CD4-positive, alpha-beta T cell treated with Interleukin-17A for 1 hour (primary cell): ENCODE results near the gene GNB1L.

Source experiments
- DNase-seq: peaks from one replicate; pipeline ENCODE4 v3.0.0-alpha.2; 2020

The GNB1L gene

DNA sequence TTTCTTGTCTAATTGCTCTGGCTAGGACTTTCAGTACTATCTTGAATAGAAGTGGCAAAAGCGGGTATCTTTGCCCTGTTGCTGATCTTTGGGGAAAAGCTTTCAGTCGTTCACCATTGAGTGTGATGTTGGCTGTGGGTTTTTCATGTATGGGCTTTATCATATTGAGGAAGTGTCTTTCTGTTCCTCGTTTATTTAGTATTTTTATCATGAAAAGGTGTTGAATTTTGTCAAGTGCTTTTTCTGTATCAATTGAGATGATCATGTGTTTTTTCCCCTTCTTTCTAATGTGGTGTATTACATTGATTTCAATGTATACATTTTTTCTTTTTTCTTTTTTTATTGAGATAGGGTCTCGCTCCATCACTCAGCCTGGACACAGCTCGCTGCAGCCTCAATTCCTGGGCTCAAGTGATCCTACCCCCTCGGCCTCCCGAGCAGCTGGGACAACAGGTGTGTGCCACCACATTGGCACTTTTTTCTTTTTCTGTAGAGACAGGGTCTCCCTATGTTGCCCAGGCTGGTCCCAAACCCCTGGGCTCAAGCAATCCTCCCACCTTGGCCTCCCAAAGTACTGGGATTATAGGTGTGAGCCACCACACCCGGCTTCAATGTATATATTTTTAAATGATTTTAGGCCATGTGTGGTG lies 5.3 kb upstream of the GNB1L start:
- DNase-seq = no peak

DNA sequence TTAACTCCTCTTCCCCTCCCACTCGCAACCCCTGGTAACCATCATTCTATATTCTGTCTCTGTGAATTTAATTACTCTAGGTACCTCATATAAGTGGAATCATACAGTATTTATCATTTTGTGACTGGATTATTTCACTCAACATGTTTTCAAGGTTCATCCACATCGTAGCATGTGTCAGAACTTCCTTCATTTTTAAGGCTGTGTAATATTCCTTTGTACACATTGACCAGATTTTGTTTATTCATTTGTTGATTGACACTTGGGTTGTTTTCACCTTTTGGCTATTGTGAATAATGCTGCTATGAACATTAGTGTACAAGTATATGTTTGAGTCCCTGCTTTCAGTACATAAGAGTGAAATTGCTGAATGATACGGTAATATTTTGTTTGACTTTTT lies 2.7 kb upstream of the GNB1L start:
- no peak for DNase-seq

DNA sequence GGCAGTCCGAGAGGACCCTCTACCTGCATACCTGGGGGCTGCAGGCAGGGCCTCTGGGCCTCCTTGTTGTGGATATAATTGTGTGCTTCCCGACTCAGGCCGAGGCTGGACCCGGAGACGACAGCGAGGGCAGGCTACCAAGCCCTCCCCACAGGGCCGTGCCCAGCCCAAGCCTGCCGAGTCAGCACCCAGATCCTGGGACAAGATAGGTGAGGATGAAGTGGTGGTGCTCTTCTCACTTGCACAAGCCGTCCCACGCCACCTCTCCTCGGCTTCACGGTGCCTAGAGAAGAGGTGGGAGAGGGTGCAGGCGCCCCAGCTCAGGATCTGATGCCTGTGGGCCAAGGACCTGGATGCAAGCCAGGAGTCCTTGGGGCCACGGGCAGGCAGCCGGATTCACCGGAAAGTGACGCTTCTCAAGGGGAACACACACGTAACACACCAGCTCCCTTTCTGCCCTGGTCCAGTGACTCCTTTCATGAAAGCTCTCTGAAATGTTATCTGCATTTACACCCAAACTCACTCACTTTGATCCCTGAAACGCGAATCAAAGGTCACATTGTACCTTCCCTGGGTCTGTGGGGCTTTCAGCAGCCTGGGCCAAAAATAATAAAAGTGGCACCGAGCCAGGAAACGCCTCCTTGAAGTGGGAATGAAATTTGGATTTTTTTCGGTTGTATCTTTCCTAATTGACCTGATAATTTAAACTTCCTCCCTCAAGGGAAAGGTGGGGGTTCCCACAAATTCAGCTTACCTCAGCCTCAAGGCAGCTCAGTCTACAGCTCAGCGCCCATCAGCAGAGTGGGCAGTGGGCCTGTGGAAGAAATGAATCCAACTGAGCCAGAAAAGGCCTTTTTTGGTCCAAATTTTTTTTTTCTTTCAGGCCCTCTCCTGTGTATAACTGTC lies 1.1 kb upstream of the GNB1L start:
- peak; percentile 53 for DNase-seq

DNA sequence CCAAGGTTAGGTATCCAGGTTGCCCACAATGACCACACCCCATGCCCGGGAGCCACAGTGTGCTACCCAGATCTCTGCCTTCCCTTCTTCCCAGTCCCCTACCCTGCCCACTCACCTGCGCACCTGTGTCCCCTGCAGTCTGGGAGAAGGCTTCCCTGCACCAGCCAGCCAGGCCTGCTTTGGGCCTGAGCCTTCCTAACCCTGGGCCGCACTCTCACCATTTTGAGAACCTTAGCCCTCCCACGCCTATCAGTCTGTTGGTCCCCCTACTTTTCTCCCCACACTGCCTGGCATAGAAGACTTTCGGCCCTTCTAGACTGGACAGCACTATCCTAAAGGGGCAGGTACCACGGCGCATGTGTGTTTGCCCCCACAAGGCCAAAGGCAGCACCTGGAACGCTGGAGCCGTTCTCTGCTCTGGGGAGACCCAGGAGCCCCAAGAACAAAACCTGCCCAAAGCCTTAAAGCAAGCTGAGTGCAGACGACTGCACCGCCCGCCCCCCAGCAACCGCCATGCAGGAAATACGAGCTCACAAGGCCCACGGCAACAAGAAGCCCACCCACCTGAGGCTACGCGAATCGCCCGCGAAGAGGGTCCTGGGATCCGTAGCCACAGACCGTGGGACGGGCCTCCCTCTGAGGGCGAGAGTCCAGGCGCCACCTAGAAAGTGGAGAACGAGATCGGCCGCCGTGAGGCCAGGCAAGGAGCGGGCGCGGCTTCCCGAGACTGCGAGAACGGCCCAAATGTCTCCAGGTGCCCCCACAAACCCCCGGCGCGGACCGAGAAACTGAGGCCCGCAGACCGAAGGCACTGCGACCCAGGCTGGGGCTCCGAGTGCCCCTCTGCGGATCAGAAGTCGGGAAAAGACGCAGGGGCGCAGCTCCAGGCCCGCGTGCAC lies 546 bp downstream of the GNB1L start:
- peak; percentile 18 for DNase-seq

DNA sequence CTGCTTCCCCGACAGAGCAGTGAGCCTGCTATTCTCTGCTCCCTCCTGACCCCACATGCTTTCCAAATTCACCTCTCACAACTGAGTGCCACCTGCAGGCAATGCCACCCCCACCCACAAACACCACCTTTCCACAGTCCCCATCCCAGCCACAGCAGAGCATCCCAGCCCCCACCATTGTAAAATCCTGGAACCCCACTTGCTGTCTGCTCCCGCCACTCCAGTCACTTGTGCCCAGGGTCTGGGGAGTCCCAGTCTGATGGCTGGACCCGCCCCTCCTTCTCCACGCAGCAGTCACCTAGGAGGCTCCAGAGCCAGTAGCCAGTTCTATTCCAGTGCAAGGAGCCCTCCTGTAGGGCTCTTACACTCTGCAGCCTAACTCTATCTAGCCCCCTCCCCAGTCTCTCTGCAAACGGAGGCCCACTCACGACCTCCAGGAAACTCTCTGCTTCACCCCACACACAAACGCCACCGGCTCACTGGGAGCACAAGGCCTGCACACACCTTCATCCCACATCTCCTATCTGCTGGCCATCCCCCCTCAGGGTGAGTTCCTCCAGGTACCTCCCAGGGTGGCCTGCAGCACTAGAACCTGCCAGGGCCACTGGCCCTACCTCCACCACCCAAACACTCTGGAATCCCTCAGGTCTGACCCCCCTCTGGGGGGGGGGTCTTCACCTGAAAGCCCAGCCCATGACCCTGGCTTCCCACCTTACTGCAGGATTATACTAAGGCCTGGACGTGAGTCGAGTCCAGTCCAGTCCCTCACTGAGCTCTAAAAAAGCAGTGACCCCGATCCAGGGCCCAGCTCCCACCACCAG lies 1.4 kb downstream of the GNB1L start:
- no peak for DNase-seq

DNA sequence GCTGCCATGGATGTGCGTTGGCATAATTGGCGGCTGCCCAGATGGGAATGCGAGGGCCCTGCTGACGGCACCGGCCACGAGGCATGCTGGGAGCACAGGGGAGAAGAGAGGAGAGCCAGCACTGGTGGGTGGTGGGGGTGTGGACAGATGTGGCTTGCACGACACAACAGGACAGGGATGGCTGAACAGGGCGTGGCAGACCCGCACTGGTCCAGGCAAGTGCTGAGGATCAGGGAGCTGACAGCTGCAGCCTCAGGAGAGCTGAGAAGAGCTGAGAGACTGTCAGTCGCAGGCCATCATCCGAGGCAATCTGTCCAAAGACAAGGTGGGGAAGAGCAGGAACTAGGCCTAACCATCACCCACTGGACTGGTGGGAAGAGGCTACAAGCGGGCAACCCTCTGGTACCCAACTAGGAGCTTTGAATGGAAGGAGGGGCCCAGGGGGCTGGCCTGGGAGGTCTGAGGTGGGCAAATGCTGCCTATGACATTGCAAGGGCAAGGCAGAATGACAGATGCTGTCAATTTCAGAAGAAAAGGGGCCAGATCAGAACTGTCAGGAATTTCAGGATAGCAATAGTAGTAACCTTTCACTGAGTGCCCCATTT lies 2.4 kb downstream of the GNB1L start:
- DNase-seq = no peak

DNA sequence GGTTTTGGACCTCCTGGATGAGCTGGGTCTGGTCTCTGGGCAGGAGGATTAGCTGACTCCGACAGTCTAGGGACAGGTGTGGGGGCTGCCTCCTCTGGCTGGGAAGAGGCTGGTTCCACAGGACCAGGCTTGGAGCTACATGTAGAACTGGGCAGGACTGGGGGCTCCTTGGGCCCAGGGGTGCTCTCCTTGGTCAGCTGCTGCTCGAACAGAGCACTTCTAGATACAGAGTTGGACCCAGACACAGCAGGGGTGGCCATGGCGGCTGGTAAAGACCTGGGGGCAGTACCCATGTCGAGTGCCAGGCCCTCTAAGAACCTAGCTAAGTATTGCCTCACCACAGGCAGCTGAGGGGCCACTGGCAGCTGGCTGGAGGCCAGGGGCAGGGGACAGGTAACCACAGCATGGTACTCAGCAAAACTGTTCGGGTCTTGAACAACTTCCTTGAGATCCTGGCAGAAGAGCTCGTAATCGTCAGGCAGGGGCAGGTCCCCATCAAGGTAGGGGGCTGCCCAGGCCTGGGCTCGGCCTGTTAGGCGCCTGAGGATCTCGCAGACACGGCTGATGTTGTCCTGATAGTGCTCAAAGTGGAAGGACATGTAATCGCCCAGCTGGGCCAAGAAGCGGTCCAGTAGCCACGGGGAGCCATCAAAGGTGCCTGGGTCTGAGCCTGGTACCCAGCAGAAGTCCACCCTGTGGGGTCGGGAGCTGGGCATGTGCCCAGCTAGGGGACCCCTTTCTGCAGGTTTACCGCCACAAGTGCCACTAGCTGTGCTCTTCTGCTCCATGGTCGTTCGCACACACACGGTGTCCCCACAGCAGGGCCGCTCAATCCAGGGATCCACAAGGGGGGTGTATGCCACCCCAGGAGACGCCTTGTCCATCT lies 3.1 kb downstream of the GNB1L start:
- DNase-seq = no peak

DNA sequence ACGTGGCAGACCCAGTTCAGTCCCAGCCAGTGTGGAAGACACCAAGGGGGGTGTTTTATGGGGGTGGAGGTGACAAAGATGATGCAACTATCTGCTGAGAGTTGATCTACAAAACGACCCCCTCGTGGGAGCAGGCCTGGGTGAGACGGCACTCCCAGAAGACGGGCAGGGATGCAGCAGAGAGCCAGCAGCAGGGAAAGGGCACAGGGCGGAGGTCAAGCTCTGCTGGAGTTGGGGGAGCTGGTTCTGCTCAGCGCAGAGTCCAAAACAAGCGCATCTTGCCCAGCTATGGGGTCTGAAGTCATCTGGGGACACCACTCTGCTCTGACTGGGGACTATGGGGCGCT lies 3.9 kb downstream of the GNB1L start:
- no peak for DNase-seq

DNA sequence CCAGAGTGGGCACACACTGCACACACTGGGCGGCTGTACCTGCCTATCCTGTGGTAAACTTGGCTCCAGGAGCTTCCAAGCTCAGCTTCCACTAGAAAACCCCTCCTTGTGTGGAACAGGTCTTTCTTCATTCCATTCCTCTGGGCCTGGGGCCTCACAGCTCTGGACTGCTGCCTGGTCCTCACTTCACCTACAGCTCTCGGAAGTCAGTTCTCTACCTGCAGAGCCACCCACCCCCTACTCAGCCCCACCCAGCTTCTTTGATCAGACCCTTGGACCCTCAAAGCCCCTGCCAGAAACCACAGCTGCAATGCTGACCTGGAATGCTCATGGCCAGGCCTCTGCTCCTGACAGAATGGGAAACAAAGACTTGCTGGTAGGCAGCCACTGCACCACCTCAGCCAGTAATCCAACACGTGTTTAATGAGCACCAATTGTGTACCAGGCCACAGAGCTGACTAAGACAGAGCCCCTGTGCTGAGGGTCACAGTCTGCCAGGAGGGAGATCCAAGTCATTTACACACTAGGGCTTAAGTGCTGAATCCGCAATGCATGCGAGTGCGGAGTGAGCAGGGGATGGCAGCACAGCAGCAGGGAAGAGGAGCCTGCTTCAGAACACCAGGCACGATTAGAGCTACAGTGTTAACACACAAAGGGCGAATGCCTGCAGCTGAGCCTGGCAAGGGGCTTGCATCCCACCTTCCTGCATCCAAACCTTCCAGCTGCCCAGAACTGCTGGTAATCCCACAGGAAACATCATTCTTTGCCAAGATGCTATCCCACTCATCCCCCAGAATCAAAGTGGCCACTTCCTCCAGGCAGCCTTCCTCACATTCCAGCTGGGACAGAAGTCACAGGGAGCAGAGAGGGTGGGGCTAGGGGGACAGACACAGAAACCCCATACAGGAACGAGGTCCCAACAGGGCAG lies 4.6 kb downstream of the GNB1L start:
- DNase-seq = no peak

DNA sequence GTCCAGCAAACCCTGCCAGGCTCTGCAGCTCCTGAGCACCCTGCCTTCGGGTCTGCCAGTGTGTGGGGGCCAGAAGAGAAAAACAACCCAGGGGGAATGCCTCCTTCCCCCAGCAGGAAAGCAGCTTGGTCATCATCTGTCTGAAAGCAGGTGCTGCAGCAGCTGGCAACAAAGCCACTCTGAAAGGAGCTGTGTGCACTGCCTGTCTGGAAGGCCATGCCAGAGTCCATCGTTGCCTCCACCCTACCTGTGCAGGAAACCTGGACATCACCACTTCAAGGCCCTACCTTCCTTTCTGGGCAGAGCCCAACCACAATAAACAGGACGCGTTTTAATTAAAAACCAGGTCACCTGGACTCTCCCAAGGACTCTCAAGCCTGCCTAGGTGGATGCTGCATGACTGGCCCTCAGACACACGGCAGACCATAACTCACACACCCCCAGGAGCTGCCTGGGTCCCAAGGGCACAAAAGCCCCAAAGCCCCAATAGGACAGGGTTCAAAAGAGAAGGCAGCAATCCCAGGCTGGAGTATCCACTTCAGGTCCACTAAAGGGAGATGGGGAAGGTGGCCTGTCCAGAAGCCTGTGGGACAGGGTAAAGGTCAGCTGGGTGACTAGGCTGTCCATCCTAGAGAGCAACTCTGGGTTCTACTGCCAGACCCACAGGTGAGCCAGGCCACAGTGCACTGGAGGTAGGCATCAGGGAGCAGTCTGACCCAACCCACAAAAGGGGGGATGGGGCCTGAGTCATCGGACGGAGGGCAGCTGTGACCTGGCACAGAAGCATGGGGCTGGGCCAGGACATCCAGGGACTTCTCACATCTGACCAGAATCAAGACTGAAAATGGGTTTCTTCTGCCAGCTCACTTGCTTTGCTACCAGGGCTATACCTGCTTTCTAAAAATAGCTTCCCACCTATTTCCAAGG lies 6.1 kb downstream of the GNB1L start:
- DNase-seq = no peak

DNA sequence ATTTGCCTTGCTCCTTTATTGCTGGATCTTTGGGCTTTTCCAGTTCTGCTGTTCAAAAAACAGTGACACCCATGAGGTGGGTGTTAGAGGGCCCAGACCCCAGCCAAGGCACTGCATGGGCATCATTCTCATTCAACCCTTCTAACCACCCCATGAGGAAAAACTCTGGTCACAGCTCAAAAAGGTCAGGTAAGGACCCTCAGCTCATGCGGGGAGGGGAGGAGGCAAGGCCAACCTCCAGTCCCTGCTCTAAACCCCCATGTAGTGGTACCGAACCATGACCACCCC lies 7.4 kb downstream of the GNB1L start:
- no peak for DNase-seq

DNA sequence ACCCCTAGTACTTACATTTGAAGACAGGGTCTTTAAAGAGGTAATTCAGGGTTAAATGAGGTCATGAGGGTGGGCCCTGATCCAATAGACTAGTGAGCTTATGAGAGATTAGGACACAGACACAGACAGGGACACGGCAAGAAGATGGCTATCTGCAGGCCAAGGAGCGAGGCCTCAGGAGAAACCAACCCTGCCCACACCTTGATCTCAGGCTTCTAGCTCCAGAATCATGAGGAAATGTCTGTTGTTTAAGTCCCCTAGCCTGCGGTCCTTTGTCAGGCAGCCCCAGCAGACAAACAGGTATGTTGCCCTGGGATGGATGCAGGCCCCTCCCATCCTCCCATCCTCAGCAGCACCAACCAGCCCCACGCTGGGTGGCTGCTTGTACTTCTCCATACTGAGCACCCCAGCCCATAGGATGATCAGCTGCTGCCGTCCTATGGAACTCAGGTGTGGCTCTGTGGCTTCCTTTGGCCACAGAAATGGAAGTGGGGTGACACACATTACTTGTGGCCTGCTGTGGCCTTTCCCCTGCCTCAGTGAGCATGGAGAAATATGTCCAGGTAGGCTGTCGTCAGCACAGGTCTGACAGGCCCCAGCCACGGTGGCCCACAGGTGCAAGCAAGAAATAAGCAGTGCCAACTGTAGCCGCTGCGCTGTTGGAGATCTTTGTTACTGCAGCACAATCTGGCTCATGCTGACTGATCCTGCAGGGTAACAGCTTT lies 7.9 kb downstream of the GNB1L start:
- DNase-seq = no peak

DNA sequence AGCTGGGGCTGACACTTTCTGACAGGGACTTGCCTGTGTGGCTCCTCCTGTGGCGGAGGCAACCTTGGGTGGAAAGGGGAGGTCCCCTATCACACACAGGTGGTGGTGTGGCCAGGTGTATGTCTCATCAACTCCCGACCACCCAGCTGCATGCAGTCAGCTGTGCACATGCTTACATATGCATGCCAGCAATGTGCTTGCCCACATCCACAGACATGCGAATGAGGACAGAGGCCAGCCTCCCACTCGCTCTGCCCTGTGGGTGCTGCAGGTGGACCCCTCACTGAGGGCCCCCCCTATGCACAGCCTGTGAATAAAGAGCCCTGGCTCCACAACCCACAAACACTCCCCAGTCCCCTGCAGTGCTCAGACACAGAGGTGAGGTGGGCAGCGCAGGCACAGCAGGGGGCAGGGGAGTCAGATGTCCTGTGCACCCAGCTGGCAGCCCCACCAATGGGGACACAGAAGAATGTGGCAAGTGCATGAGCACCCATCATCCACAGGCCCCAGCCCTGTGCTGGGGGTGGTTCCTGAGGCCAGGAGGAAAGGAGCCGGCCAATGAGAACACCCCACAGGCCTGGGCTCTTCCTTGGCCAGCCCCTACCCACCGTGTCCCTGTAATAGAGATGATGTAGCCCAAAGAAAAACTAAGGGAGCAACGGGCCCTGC lies 9.5 kb downstream of the GNB1L start:
- DNase-seq = no peak

DNA sequence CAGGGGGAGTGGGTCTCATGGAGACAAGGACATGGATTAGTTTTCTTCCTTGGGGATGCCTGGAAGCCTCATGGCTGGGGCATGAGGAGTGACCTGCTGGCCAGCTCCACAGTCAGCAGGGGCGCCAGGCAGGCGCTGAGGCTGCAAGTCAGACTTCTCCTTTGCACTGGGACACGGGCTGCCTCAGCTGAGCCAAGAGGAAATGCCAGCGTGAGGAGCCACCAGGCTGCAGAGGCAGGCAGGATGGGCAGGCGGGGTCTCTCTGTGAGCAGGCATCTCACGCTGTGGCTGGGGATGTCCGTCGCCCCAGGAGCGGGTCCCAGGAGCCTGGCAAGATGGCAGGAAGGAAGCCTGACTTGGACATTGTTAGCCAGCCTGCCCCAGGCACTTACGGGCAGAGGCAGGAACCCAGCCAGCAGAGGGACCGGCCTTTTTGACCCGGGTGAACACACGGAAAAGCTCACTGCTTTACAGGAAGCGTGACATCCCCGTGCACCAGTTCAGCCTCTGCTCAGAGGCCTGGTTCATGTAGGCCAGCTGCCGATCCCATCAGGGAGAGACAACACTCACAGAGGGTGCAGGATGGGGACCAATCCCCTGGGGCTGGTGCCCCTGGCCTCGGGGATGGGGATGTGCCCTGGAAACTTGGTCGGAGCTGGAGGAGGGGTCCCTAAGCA lies 10.2 kb downstream of the GNB1L start:
- peak; percentile 16 for DNase-seq

DNA sequence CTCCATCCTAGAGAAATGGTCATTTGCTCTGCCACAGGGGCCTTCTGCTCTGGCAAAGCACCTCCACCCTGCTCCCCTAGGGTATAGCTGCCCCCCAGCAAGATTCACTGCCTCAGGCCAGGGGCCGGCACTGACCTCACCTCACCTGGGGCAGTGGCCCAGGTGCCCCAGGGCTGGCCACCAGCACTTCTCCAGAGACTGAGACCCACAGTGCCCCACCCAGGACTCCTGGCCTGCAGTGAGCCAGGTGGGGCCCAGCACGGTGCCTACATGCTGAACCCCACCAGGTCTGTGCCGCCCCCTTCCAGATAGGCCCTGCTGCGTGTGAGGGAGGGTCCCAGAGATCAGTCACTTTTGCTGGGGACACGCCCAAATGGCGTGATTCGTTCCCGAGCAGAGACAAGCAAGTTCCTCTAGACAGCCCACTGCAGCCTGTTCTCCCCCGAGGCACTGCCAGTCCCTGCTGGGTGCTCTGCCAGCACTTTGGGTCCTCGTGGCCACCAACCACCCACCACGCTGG lies 10.8 kb downstream of the GNB1L start:
- no peak for DNase-seq

DNA sequence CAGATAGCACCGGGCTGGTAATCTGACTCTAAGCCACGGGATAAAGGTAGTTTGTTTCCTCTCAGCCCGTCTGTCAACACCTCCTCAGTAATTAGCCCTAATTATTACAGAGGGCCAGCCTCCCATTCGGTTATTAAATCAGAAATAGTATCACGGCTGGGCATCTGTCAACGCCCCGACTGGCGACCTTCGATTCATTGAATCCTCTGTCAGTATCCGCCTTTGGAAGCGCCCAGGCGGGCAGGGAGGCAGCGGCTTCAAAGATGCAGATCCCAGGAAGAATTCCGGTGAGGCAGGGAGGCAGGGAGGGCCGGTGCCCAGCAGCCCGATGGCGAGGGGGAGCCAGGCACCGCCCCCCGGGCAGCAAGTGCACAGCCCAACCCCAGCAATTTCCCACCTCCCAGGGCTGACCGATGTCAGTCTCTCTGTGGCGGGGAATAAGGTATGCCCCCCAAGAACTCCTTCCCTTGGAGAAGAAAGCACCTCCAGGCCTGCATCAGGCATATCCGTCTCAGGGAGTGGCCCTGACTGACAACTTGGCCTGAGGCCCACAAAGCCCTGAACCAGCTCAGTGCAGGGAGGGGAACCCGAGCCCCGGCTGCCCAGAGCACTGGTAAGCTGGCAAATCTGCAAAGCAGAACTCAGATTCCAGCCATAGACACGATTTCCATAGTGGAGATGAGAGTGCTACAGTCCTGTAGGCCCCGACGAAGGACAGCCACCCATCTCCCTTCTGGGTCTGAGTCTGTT lies 11.4 kb downstream of the GNB1L start:
- DNase-seq = no peak
